Superior temporal gyrus (tissue), 1 donor: ENCODE results near the gene TANGO2.

Source experiments
- DNase-seq: peaks from one replicate; pipeline ENCODE4 v3.0.0-alpha.2; 2016; ENCODE audit errors: extremely low spot score

Gene TANGO2

GRCh38 chr22:20107471-20107901 lies 86.6 kb downstream of the TANGO2 start:
- no peak for DNase-seq

GRCh38 chr22:20107951-20108756 lies 87.2 kb downstream of the TANGO2 start:
- no peak for DNase-seq

- DNase-seq: no peak
Observed at GRCh38 chr22:20108757-20109230, 87.9 kb downstream of the TANGO2 start.

- no peak for DNase-seq
Observed at GRCh38 chr22:20109411-20110358, 88.8 kb downstream of the TANGO2 start.

GRCh38 chr22:20110359-20110985 lies 89.6 kb downstream of the TANGO2 start:
- no peak for DNase-seq

GRCh38 chr22:20111045-20111688 lies 90.3 kb downstream of the TANGO2 start:
- no peak for DNase-seq

GRCh38 chr22:20111689-20112622 lies 91.0 kb downstream of the TANGO2 start:
- DNase-seq: no peak

- DNase-seq: no peak
Observed at GRCh38 chr22:20112623-20113511, 92.0 kb downstream of the TANGO2 start.

GRCh38 chr22:20113551-20114310 lies 92.8 kb downstream of the TANGO2 start:
- no peak for DNase-seq

- no peak for DNase-seq
Observed at GRCh38 chr22:20114506-20115475, 93.9 kb downstream of the TANGO2 start.

GRCh38 chr22:20115691-20116375 lies 94.9 kb downstream of the TANGO2 start, which contains the start of gene RANBP1:
RANBP1 (plus strand) TSS chr22:20116104; CDS start chr22:20116185, 81 bp downstream.
- no peak for DNase-seq

- DNase-seq: no peak
Observed at GRCh38 chr22:20116376-20116950, 95.6 kb downstream of the TANGO2 start.
